Nephron (organoid): ENCODE data around the gene SH3BP2.
A peak's percentile ranks its signal among the peaks of the same experiment; 100 is the strongest.
"Not testable (repeated sequence)": the region's sequence is repeated elsewhere in the genome, so short reads cannot be mapped to it uniquely, and the experiment has no call there.

ENCODE experiments used
- H3K27ac Mint-ChIP-seq, 3 experiments: 2 replicates each; pipeline ENCODE4 v1.8.0; 2020; ENCODE audit warnings: mixed read lengths in 3 of 3, mild to moderate bottlenecking in 2 of 3, moderate library complexity in 1 of 3
- H3K27me3 Mint-ChIP-seq: 2 replicates; pipeline ENCODE4 v1.8.0; 2021; ENCODE audit warnings: low read depth, mild to moderate bottlenecking, moderate library complexity, mixed read lengths
- H3K36me3 Mint-ChIP-seq: 2 replicates; pipeline ENCODE4 v1.8.0; 2020; ENCODE audit warnings: low read depth, mixed read lengths
- H3K4me1 Mint-ChIP-seq: 2 replicates; pipeline ENCODE4 v1.8.0; 2020; ENCODE audit warnings: mixed read lengths
- H3K4me3 Mint-ChIP-seq, 3 experiments: 2 replicates each; pipeline ENCODE4 v1.8.0; 2020; ENCODE audit warnings: mild to moderate bottlenecking in 3 of 3, mixed read lengths in 3 of 3, moderate library complexity in 2 of 3
- H3K9me3 Mint-ChIP-seq: 2 replicates; pipeline ENCODE4 v1.8.0; 2020; ENCODE audit warnings: mixed read lengths
- TF ChIP-seq, protein P1 (sequence below), 3 experiments: fragments of 200-600 bp; sonication (generic); IDR thresholded peaks; one replicate each; pipeline ENCODE4 v1.5.0; 2021; ENCODE audit warnings: antibody characterized with exemption in 3 of 3; ENCODE audit not compliant: unreplicated experiment in 3 of 3

Gene SH3BP2

DNA sequence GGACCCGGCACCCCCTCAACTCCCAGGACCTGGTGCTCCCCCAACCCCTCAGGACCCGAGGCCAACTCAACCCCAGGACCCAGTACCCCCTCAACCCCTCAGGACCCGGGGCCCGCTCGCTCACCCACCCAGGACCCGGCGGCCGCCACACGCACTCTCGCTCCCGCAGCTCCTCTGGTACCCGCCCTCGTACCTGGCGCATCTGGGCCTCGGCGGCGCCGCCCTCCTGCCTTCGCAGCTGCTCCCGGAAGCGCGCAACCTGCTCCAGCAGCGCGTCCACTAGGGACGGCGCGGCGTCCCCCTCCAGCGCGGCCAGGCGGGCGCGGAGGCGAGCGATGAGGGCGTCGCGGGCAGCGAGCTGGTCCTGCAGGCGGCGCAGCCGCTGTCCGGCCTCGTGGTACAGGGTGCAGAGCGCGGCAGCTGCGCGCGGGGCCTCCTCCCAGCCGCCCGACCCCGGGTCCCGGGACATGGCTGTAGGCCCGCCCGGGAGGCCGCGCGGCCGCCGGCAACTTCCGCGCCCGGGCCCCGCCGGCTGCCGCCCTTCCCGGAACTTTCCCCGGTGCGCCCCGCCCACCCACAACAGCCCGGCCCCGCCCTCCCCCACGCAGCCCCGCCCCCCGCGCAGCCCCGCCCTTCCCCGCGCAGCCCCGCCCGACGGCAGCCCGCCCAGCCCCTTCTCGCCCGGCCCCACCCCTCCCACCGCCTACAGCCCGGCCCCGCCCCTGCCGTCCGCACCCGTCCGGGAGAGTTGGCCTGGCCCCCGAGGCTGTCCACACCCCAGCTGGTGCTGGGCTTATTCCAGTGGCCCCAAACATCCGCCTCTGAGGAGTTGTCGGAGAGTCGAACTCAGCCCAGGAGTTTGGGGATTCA, 36.8 kb upstream of the SH3BP2 start, which contains the start of gene TNIP2:
Gene TNIP2 (minus strand): TSS at position 516 of the 870 bp plus-strand sequence. CDS start 47 bp downstream, at position 469.
- H3K9me3 Mint-ChIP-seq = no peaks in the 10 kb centered on the region
- H3K36me3 Mint-ChIP-seq = no peaks in the 10 kb centered on the region
- H3K4me1 Mint-ChIP-seq = peaks cover 15% of the 10 kb centered on the region
- peaks cover 10% of the 10 kb centered on the region for H3K27me3 Mint-ChIP-seq
- TF ChIP-seq, protein P1, sequence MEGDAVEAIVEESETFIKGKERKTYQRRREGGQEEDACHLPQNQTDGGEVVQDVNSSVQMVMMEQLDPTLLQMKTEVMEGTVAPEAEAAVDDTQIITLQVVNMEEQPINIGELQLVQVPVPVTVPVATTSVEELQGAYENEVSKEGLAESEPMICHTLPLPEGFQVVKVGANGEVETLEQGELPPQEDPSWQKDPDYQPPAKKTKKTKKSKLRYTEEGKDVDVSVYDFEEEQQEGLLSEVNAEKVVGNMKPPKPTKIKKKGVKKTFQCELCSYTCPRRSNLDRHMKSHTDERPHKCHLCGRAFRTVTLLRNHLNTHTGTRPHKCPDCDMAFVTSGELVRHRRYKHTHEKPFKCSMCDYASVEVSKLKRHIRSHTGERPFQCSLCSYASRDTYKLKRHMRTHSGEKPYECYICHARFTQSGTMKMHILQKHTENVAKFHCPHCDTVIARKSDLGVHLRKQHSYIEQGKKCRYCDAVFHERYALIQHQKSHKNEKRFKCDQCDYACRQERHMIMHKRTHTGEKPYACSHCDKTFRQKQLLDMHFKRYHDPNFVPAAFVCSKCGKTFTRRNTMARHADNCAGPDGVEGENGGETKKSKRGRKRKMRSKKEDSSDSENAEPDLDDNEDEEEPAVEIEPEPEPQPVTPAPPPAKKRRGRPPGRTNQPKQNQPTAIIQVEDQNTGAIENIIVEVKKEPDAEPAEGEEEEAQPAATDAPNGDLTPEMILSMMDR (IDR thresholded peaks at IDR 0.05; ENCODE audit: unreplicated experiment in 3 of 3) = peak; percentile 30 to 51 (median 38)
- peak within 1 kb of the TSS; percentile 54 to 79 (median 61) for H3K27ac Mint-ChIP-seq
- H3K4me3 Mint-ChIP-seq = peak within 1 kb of the TSS; percentile 85 to 89 (median 89)

DNA sequence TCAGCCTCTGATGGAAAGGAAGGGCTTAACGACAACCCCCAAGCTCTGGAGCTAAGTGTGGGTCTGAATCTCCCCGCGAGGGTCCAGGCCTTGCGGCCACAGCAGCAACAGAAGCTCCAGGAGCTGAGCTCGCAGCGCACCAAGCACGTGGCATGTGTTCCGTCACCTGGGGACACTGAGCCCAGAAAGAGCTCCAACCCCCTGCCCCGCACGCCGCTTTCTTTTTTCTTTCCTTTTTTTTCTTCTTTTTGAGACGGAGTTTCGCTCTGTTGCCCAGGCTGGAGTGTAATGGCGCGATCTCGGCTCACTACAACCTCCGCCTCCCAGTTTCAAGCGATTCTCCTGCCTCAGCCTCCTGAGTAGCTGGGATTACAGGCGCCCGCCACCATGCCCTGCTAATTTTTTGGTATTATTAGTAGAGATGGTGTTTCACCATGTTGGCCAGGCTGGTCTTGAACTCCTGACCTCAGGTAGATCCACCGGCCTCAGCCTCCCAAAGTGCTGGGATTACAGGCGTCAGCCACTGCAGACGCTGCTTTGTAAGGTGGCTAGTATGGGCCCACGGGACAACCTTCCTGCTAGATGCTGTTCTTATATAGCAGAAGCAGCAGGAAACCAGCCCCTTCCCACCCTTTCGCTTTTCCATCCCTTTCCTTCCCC, 36.1 kb upstream of the SH3BP2 start:
- peak overlapping the region; percentile 80 to 86 (median 84) for H3K4me3 Mint-ChIP-seq
- TF ChIP-seq, protein P1 (IDR thresholded peaks at IDR 0.05; ENCODE audit: unreplicated experiment in 3 of 3) = no peak
- H3K27me3 Mint-ChIP-seq = peaks cover 11% of the 10 kb centered on the region
- no peaks in the 10 kb centered on the region for H3K9me3 Mint-ChIP-seq
- H3K36me3 Mint-ChIP-seq = no peaks in the 10 kb centered on the region
- H3K27ac Mint-ChIP-seq = peak overlapping the region; percentile 54 to 79 (median 61)
- peaks cover 15% of the 10 kb centered on the region for H3K4me1 Mint-ChIP-seq

DNA sequence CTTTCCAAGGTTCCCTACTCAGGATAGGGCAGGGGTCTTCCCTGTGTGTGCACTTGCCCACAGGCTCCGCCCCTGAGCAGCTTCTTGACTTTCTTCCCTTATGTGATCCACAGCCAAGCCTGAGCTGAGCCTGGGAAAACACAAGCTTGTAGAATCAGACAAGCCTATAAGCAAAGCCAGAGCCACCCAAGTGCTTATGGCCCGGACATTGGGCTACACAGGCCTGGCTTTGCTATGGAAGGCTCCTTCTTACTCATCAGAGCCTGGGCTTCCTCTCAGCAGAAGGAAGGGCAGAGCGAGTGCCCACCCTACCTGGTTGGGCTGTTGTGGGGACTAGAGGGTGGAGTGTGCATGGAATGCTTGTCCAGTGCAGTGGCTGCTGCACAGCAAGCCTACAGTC, 35.5 kb upstream of the SH3BP2 start:
- H3K36me3 Mint-ChIP-seq = no peaks in the 10 kb centered on the region
- TF ChIP-seq, protein P1 (IDR thresholded peaks at IDR 0.05; ENCODE audit: unreplicated experiment in 3 of 3) = no peak
- peak overlapping the region; percentile 54 to 79 (median 61) for H3K27ac Mint-ChIP-seq
- H3K4me1 Mint-ChIP-seq = peaks cover 15% of the 10 kb centered on the region
- H3K27me3 Mint-ChIP-seq = peaks cover 11% of the 10 kb centered on the region
- peak overlapping the region; percentile 80 to 86 (median 84) for H3K4me3 Mint-ChIP-seq
- H3K9me3 Mint-ChIP-seq = no peaks in the 10 kb centered on the region

DNA sequence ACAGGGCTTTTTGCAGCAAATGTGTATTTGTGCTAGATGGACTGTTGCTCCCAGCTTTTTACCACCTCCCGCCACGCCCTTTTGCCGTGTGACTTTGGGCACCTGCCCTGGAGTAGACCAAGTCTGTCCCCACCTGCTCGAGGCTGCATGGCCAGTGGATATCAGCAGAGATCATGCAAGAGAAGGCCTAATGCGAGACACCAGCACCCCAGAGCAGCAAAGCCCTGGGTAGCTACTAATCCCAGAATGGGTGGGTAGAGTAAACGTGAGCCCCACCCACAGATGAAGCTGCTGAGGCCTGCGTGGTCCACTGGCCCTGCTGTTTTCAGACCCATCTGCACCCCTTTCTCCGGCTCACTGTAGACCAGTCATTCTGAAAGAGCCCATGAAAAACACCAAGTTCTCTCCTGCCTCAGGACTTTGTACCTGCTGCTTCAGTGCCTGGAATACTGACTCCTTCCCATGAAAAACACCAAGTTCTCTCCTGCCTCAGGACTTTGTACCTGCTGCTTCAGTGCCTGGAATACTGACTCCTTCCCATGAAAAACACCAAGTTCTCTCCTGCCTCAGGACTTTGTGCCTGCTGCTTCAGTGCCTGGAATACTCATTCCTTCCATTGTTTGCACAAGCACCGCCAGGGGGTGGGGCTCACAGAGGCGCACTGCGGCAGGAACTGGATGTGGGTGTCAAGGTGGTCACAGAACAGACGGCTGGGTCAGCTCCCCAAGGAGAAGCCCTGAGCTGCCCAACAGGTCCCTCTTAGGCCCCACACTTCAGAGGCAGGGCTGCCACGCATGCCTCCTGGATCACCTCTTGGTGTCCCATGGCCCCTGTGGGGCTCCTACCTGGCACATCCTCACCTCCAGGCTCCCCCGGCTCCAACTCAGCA, 31.6 kb upstream of the SH3BP2 start:
- TF ChIP-seq, protein P1 (IDR thresholded peaks at IDR 0.05; ENCODE audit: unreplicated experiment in 3 of 3) = no peak
- Mint-ChIP-seq H3K4me1 (peaks cover 4% of the 10 kb centered on the region), H3K9me3 (no peaks in the 10 kb centered on the region), H3K27me3 (peaks cover 15% of the 10 kb centered on the region), H3K27ac (peak overlapping the region in 1 of 3 experiments; percentile 6), H3K36me3 (no peaks in the 10 kb centered on the region), H3K4me3 (no peak overlapping the region)

DNA sequence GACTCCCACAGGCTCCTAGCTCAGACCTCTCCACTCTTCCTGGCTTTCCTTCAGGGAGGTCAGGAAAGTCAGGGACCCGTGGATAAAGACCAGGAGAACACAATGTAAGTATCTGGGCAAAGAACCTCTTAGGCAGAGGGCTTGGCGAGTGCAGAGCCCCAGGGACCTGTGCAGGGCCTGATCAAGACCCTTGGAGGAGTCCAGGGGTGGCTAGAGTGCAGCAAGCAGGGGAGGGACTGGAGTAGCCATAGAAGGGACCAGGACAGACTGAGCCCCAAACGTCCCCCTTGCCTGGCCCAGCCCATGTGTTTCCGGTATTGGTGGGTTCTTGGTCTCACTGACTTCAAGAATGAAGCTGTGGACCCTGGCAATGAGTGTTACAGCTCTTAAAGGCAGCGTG, 30.8 kb upstream of the SH3BP2 start:
- H3K27ac Mint-ChIP-seq = no peak overlapping the region
- peaks cover 20% of the 10 kb centered on the region for H3K27me3 Mint-ChIP-seq
- TF ChIP-seq, protein P1 (IDR thresholded peaks at IDR 0.05; ENCODE audit: unreplicated experiment in 3 of 3) = no peak
- no peaks in the 10 kb centered on the region for H3K36me3 Mint-ChIP-seq
- peaks cover 4% of the 10 kb centered on the region for H3K4me1 Mint-ChIP-seq
- no peaks in the 10 kb centered on the region for H3K9me3 Mint-ChIP-seq
- H3K4me3 Mint-ChIP-seq = no peak overlapping the region

DNA sequence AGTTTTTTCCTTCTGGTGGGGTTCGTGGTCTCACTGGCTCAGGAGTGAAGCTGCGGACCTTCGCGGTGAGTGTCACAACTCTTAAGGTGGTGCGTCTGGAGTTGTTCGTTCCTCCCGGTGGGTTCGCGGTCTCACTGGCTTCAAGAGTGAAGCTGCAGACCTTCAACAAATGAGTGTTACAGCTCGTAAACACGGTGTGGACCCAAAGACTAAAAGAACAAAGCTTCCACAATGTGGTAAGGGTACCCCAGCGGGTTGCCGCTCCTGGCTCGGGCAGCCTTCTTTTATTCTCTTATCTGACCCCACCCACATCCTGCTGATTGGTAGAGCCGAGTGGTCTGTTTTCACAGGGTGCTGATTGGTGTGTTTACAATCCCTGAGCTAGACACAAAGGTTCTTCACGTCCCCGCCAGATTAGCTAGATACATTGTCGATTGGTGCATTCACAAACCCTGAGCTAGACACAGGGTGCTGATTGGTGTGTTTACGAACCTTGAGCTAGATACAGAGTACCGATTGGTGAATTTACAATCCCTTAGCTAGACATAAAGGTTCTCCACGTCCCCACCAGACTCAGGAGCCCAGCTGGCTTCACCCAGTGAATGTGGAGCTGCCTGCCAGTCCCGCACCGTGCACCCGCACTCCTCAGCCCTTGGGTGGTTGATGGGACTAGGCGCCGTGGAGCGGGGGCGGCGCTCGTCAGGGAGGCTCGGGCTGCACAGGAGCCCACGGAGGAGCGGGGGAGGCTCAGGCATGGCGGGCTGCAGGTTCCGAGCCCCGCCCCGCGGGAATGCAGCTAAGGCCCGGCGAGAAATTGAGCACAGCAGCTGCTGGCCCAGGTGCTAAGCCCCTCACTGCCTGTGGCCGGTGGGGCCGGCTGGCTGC, 30.2 kb upstream of the SH3BP2 start:
- H3K27ac Mint-ChIP-seq, H3K4me3 Mint-ChIP-seq, H3K4me1 Mint-ChIP-seq, H3K9me3 Mint-ChIP-seq, H3K36me3 Mint-ChIP-seq: not testable (repeated sequence)
- peaks cover 20% of the 10 kb centered on the region for H3K27me3 Mint-ChIP-seq
